Thoracic aorta (tissue), 2 donors: ENCODE measurements around the gene AOPEP. TPM values are rescaled to one million over a fixed set of nuclear protein-coding genes. Genes with fewer than 3 reads are reported as not detected.

Experiments
- ATAC-seq: fragments of 150-250 bp; one replicate; pipeline ENCODE4 v1.8.0; 2017; ENCODE audit warnings: low read depth; ENCODE audit not compliant: insufficient number of reproducible peaks, low FRiP score
- DNase-seq: peaks from one replicate; pipeline ENCODE4 v3.0.0-alpha.2; 2020; ENCODE audit warnings: low spot score
- H3K27ac ChIP-seq, 2 donors: fragments of 200-600 bp; sonication (generic); 1 replicate in 1 of 2; 2 replicates in 1 of 2; pipeline ENCODE4 v1.5.1; 2016; ENCODE audit warnings: mild to moderate bottlenecking in 2 of 2, moderate library complexity in 2 of 2
- H3K27me3 ChIP-seq: fragments of 200-600 bp; sonication (generic); replicated peaks from 2 replicates; pipeline ENCODE4 v1.6.0; 2016; ENCODE audit warnings: mild to moderate bottlenecking; ENCODE audit not compliant: insufficient read depth
- H3K36me3 ChIP-seq: fragments of 200-600 bp; sonication (generic); one replicate; pipeline ENCODE4 v1.5.1; 2016
- H3K4me1 ChIP-seq, 2 donors: fragments of 200-600 bp; sonication (generic); 1 replicate in 1 of 2; 2 replicates in 1 of 2; pipeline versions ENCODE4 v1.5.1 to v1.6.0; 2016; ENCODE audit warnings: low read depth in 2 of 2, mild to moderate bottlenecking in 1 of 2; ENCODE audit not compliant: control insufficient read depth in 1 of 2
- H3K4me3 ChIP-seq: fragments of 200-600 bp; sonication (generic); 2 replicates; pipeline ENCODE4 v1.5.1; 2016; ENCODE audit warnings: mild to moderate bottlenecking
- H3K9me3 ChIP-seq: fragments of 200-600 bp; sonication (generic); 2 replicates; pipeline ENCODE4 v1.5.1; 2016
- CTCF ChIP-seq: fragments of 200-600 bp; sonication (generic); IDR thresholded peaks from one replicate; pipeline ENCODE4 v1.5.1; 2019; ENCODE audit warnings: antibody characterized with exemption
- total RNA-seq, 2 donors: library from RNA; depleted of rRNA; stranded (reverse); fragments of >200 nt; gene quantifications; one replicate each; pipeline versions ENCODE4 v1.1.0 to v1.2.3, GENCODE V29; 2016

AOPEP gene
- total RNA-seq, 2 donors from 2014 or later: 494 to 668 TPM

- ATAC-seq (no peak), DNase-seq (no peak)
- Histone ChIP-seq H3K4me3 (no peak overlapping the region), H3K27ac (no peak overlapping the region), H3K4me1 (peaks cover 3 to 17% of the 10 kb centered on the region in 2 donors), H3K9me3 (no peaks in the 10 kb centered on the region), H3K36me3 (no peaks in the 10 kb centered on the region), H3K27me3 (no peaks in the 10 kb centered on the region)
- TF ChIP-seq CTCF: no peak
Observed at GRCh38 chr9:94850540-94851434, 124.3 kb downstream of the AOPEP start.

- H3K27me3 ChIP-seq: no peaks in the 10 kb centered on the region
- ATAC-seq (no peak), DNase-seq (no peak)
- peaks cover 3 to 16% of the 10 kb centered on the region in 2 donors for H3K4me1 ChIP-seq
- H3K9me3 ChIP-seq: no peaks in the 10 kb centered on the region
- H3K27ac ChIP-seq: no peak overlapping the region
- no peaks in the 10 kb centered on the region for H3K36me3 ChIP-seq
- TF ChIP-seq CTCF: no peak
- H3K4me3 ChIP-seq: no peak overlapping the region
Observed at GRCh38 chr9:94851467-94851866, 125.0 kb downstream of the AOPEP start.

GRCh38 chr9:94851892-94852291, 125.4 kb downstream of the AOPEP start:
- Histone ChIP-seq H3K9me3 (no peaks in the 10 kb centered on the region), H3K36me3 (no peaks in the 10 kb centered on the region), H3K27ac (no peak overlapping the region), H3K27me3 (no peaks in the 10 kb centered on the region), H3K4me3 (no peak overlapping the region), H3K4me1 (peaks cover 3 to 12% of the 10 kb centered on the region in 2 donors)
- DNase-seq: no peak
- no peak for TF ChIP-seq CTCF
- ATAC-seq: no peak

GRCh38 chr9:94852373-94852772, 125.9 kb downstream of the AOPEP start:
- no peak overlapping the region for H3K27ac ChIP-seq
- H3K36me3 ChIP-seq: no peaks in the 10 kb centered on the region
- peaks cover 3 to 7% of the 10 kb centered on the region in 2 donors for H3K4me1 ChIP-seq
- H3K9me3 ChIP-seq: no peaks in the 10 kb centered on the region
- no peaks in the 10 kb centered on the region for H3K27me3 ChIP-seq
- ATAC-seq: no peak
- DNase-seq: no peak
- TF ChIP-seq CTCF: no peak
- H3K4me3 ChIP-seq: no peak overlapping the region

- no peak for TF ChIP-seq CTCF
- Histone ChIP-seq H3K27me3 (no peaks in the 10 kb centered on the region), H3K36me3 (no peaks in the 10 kb centered on the region), H3K4me1 (no peaks in the 10 kb centered on the region), H3K27ac (no peak overlapping the region), H3K4me3 (no peak overlapping the region), H3K9me3 (no peaks in the 10 kb centered on the region)
- ATAC-seq (no peak), DNase-seq (no peak)
Observed at GRCh38 chr9:94853887-94854286, 127.4 kb downstream of the AOPEP start.
